Smooth muscle cell of trachea (primary cell): ENCODE results near the gene DMAP1. TPM values are rescaled to one million over a fixed set of nuclear protein-coding genes. Genes with fewer than 3 reads are reported as not detected.

Source experiments
- total RNA-seq: library from RNA; depleted of rRNA; stranded (reverse); fragments of >200 nt; gene quantifications from 2 replicates; pipeline ENCODE4 v1.2.1, GENCODE V29; 2014

The DMAP1 gene
- total RNA-seq: 24.6 and 27.9 TPM in 2 replicates

GRCh38 chr1:44213222-44214112 lies at the start of gene DMAP1:
Gene DMAP1, plus strand, starts transcription at chr1:44213471. Its CDS starts 283 bp downstream, at chr1:44213754.

Other genes starting within 250 kb of the DMAP1 start
- 8.3 and 12.4 TPM in 2 replicates for gene DPH2, start 243.5 kb upstream of the DMAP1 start, total RNA-seq
- gene ATP6V0B, start 238.5 kb upstream of the DMAP1 start, total RNA-seq: 55.9 and 56.7 TPM in 2 replicates
- gene B4GALT2, start 234.3 kb upstream of the DMAP1 start, total RNA-seq: 51.5 and 125 TPM in 2 replicates
- gene CCDC24, start 221.9 kb upstream of the DMAP1 start, total RNA-seq: 3.6 and 3.8 TPM in 2 replicates
- gene SLC6A9, start 182.0 kb upstream of the DMAP1 start, total RNA-seq: 1.6 and 7.4 TPM in 2 replicates
- under 0.01 and 0.17 TPM in 2 replicates for gene KLF17, start 94.7 kb upstream of the DMAP1 start, total RNA-seq
- gene KLF18, start 71.8 kb upstream of the DMAP1 start, total RNA-seq: not detected in 2 replicates
- gene ERI3, start 141.8 kb downstream of the DMAP1 start, total RNA-seq: 46.7 and 61.0 TPM in 2 replicates
- 78.2 and 86.8 TPM in 2 replicates for gene RNF220, start 191.8 kb downstream of the DMAP1 start, total RNA-seq